Measurements from ENCODE around the gene DAP3.
"Not testable (repeated sequence)": the region's sequence is repeated elsewhere in the genome, so short reads cannot be mapped to it uniquely, and the experiment has no call there.

Gene DAP3

DNA sequence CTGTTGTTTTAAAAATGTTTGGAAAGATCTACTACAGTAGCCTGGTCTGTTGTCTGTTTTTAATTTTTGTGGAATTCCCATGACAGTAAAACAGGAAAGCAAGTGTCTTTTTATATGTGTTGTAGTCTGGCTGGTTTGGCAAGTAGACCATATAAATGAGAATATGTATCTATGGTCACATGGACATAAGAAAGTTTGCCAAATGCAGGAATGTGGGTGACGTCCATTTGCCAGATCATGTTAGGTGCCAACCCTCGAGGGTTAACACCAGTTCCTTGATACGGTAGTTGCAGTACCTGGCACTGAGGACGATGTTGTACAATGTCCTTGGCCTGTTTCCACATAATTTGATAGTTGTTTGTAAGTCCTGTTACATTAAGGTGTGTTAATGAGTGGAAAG is 6.2 kb downstream of the DAP3 start:
- peaks cover 2% of the 10 kb centered on the region for H3K9me3 ChIP-seq (ENCODE audit: low read length)
- peaks cover 3% of the 10 kb centered on the region for H3K4me1 ChIP-seq (ENCODE audit: insufficient read depth, low read length)
- H3K36me3 ChIP-seq (ENCODE audit: insufficient read depth, low read length) = peaks cover 15% of the 10 kb centered on the region
- H2AFZ ChIP-seq (ENCODE audit: low read depth, low read length) = no peak overlapping the region
- H3K4me3 ChIP-seq (ENCODE audit: low read length) = no peak overlapping the region
- H3K27me3 ChIP-seq (ENCODE audit: insufficient read depth, low read length) = no peaks in the 10 kb centered on the region

GRCh38 chr1:155695608-155696007 is 6.7 kb downstream of the DAP3 start:
- Histone ChIP-seq H2AFZ (ENCODE audit: low read depth, low read length) (no peak overlapping the region), H3K9me3 (ENCODE audit: low read length) (peaks cover 2% of the 10 kb centered on the region), H3K27me3 (ENCODE audit: insufficient read depth, low read length) (no peaks in the 10 kb centered on the region), H3K4me1 (ENCODE audit: insufficient read depth, low read length) (no peaks in the 10 kb centered on the region), H3K4me3 (ENCODE audit: low read length) (no peak overlapping the region), H3K36me3 (ENCODE audit: insufficient read depth, low read length) (peaks cover 15% of the 10 kb centered on the region)

DNA sequence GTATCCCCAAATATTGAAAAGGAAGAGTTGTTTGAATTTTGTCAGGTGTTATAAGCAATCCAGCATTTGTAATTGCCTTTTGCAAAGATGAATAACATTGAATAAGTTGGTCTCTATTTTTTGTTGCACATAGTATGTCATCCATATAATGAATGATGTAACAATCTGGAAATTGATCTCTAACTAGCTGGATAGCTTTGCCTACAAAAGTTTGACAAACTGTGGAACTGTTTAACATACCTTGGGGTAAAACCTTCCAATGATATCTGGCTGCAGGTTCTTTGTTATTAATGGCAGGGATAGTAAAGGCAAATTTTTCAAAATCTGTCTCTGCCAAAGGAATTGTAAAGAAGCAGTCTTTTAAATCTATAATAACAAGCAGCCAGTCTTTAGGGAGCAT is 7.6 kb downstream of the DAP3 start:
- Histone ChIP-seq H3K9me3 (ENCODE audit: low read length) (peaks cover 2% of the 10 kb centered on the region), H2AFZ (ENCODE audit: low read depth, low read length) (no peak overlapping the region), H3K36me3 (ENCODE audit: insufficient read depth, low read length) (peaks cover 10% of the 10 kb centered on the region), H3K4me3 (ENCODE audit: low read length) (no peak overlapping the region), H3K27me3 (ENCODE audit: insufficient read depth, low read length) (no peaks in the 10 kb centered on the region), H3K4me1 (ENCODE audit: insufficient read depth, low read length) (no peaks in the 10 kb centered on the region)

DNA sequence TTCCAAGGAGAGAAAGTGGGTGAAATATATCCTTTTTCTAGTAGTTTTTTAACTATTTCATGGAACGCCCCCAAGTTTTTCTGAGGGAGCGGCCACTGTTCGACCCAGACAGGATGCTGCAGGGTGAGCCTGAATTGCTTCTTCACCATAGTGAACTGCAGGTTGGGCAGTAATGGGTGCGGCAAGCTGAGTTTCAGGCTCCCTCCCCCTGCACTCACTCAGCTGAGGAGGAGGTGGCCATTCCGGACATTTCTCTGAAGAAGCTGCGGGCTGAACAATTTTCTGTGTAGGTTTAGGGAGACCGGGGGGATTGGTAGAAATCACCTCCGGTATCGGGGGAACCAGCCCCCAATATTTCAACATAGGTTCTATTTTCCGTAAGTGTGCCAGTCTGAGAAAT is 8.2 kb downstream of the DAP3 start:
- Histone ChIP-seq H3K36me3 (ENCODE audit: insufficient read depth, low read length) (peaks cover 10% of the 10 kb centered on the region), H3K4me1 (ENCODE audit: insufficient read depth, low read length) (no peaks in the 10 kb centered on the region), H3K9me3 (ENCODE audit: low read length) (peaks cover 2% of the 10 kb centered on the region), H3K4me3 (ENCODE audit: low read length) (no peak overlapping the region), H2AFZ (ENCODE audit: low read depth, low read length) (no peak overlapping the region), H3K27me3 (ENCODE audit: insufficient read depth, low read length) (no peaks in the 10 kb centered on the region)

- not testable (repeated sequence) for H3K9me3 ChIP-seq (ENCODE audit: low read length); H3K4me1 ChIP-seq (ENCODE audit: insufficient read depth, low read length); H3K36me3 ChIP-seq (ENCODE audit: insufficient read depth, low read length); H3K4me3 ChIP-seq (ENCODE audit: low read length); H2AFZ ChIP-seq (ENCODE audit: low read depth, low read length); H3K27me3 ChIP-seq (ENCODE audit: insufficient read depth, low read length)
Measured at GRCh38 chr1:155697616-155698015, 8.7 kb downstream of the DAP3 start.

- H3K27me3 ChIP-seq (ENCODE audit: insufficient read depth, low read length) = no peaks in the 10 kb centered on the region
- peaks cover 2% of the 10 kb centered on the region for H3K9me3 ChIP-seq (ENCODE audit: low read length)
- no peak overlapping the region for H3K4me3 ChIP-seq (ENCODE audit: low read length)
- H2AFZ ChIP-seq (ENCODE audit: low read depth, low read length) = no peak overlapping the region
- H3K4me1 ChIP-seq (ENCODE audit: insufficient read depth, low read length) = no peaks in the 10 kb centered on the region
- H3K36me3 ChIP-seq (ENCODE audit: insufficient read depth, low read length) = peaks cover 4% of the 10 kb centered on the region
Measured at GRCh38 chr1:155698382-155699038, 9.6 kb downstream of the DAP3 start.

DNA sequence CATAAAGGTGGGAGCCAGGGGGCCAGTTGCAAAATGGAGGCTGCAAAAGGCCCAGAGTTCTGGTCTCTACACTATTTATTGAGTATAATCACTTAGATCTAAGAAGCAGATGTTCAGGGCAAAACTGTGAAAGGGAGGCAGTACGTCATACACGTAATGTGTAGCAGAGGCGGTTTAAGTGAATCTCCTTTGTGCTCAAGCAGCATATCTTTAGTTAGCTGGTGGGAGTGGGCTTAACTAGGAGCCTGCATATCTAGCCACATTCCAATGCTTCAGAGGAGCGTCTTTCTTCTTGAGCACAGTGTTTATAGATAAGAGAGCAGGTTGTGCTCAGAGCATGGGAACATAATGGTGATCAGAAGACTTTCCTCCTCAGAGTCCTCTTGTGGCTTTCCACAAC is 10.2 kb downstream of the DAP3 start:
- not testable (repeated sequence) for H3K4me1 ChIP-seq (ENCODE audit: insufficient read depth, low read length); H3K36me3 ChIP-seq (ENCODE audit: insufficient read depth, low read length); H3K4me3 ChIP-seq (ENCODE audit: low read length); H2AFZ ChIP-seq (ENCODE audit: low read depth, low read length); H3K27me3 ChIP-seq (ENCODE audit: insufficient read depth, low read length); H3K9me3 ChIP-seq (ENCODE audit: low read length)

GRCh38 chr1:155701675-155702074 is 12.8 kb downstream of the DAP3 start:
- H2AFZ ChIP-seq (ENCODE audit: low read depth, low read length); H3K4me1 ChIP-seq (ENCODE audit: insufficient read depth, low read length); H3K9me3 ChIP-seq (ENCODE audit: low read length); H3K4me3 ChIP-seq (ENCODE audit: low read length); H3K36me3 ChIP-seq (ENCODE audit: insufficient read depth, low read length); H3K27me3 ChIP-seq (ENCODE audit: insufficient read depth, low read length): not testable (repeated sequence)

GRCh38 chr1:155703216-155703615 is 14.3 kb downstream of the DAP3 start:
- Histone ChIP-seq H3K4me3 (ENCODE audit: low read length) (no peak overlapping the region), H3K9me3 (ENCODE audit: low read length) (no peaks in the 10 kb centered on the region), H3K36me3 (ENCODE audit: insufficient read depth, low read length) (no peaks in the 10 kb centered on the region), H3K27me3 (ENCODE audit: insufficient read depth, low read length) (no peaks in the 10 kb centered on the region), H3K4me1 (ENCODE audit: insufficient read depth, low read length) (no peaks in the 10 kb centered on the region), H2AFZ (ENCODE audit: low read depth, low read length) (no peak overlapping the region)

GRCh38 chr1:155704414-155704813 is 15.5 kb downstream of the DAP3 start:
- H3K27me3 ChIP-seq (ENCODE audit: insufficient read depth, low read length); H3K4me1 ChIP-seq (ENCODE audit: insufficient read depth, low read length); H3K9me3 ChIP-seq (ENCODE audit: low read length); H3K4me3 ChIP-seq (ENCODE audit: low read length); H2AFZ ChIP-seq (ENCODE audit: low read depth, low read length); H3K36me3 ChIP-seq (ENCODE audit: insufficient read depth, low read length): not testable (repeated sequence)

- Histone ChIP-seq H3K9me3 (ENCODE audit: low read length) (peaks cover 8% of the 10 kb centered on the region), H3K27me3 (ENCODE audit: insufficient read depth, low read length) (no peaks in the 10 kb centered on the region), H3K4me3 (ENCODE audit: low read length) (no peak overlapping the region), H3K4me1 (ENCODE audit: insufficient read depth, low read length) (no peaks in the 10 kb centered on the region), H2AFZ (ENCODE audit: low read depth, low read length) (no peak overlapping the region), H3K36me3 (ENCODE audit: insufficient read depth, low read length) (peaks cover 4% of the 10 kb centered on the region)
Measured at GRCh38 chr1:155706139-155706538, 17.2 kb downstream of the DAP3 start.

DNA sequence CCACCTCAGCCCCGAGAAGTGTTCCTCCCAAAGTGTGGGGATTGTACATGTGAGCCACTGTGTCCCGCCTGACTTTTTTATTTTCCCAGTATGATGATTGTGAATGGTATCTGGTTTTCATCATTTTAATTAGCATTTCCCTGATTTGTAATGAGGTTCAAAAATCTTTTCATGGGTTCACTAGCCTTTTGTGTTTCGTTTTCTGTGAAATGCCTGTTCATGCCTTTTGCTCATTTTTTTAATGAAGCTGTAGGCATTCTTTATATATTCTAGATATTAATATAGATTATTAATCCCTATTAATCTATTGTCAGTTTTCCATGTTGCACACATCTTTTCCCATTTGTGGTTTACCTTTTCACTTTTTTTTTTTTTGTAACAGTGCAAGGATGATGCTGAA is 20.5 kb downstream of the DAP3 start:
- Histone ChIP-seq H2AFZ (ENCODE audit: low read depth, low read length) (no peak overlapping the region), H3K4me3 (ENCODE audit: low read length) (no peak overlapping the region), H3K36me3 (ENCODE audit: insufficient read depth, low read length) (peaks cover 16% of the 10 kb centered on the region), H3K27me3 (ENCODE audit: insufficient read depth, low read length) (no peaks in the 10 kb centered on the region), H3K4me1 (ENCODE audit: insufficient read depth, low read length) (no peaks in the 10 kb centered on the region), H3K9me3 (ENCODE audit: low read length) (peaks cover 8% of the 10 kb centered on the region)

- not testable (repeated sequence) for H3K9me3 ChIP-seq (ENCODE audit: low read length); H3K4me3 ChIP-seq (ENCODE audit: low read length); H3K4me1 ChIP-seq (ENCODE audit: insufficient read depth, low read length); H3K27me3 ChIP-seq (ENCODE audit: insufficient read depth, low read length); H2AFZ ChIP-seq (ENCODE audit: low read depth, low read length)
- H3K36me3 ChIP-seq (ENCODE audit: insufficient read depth, low read length) = peaks cover 17% of the 10 kb centered on the region
Measured at GRCh38 chr1:155711457-155711856, 22.6 kb downstream of the DAP3 start.

DNA sequence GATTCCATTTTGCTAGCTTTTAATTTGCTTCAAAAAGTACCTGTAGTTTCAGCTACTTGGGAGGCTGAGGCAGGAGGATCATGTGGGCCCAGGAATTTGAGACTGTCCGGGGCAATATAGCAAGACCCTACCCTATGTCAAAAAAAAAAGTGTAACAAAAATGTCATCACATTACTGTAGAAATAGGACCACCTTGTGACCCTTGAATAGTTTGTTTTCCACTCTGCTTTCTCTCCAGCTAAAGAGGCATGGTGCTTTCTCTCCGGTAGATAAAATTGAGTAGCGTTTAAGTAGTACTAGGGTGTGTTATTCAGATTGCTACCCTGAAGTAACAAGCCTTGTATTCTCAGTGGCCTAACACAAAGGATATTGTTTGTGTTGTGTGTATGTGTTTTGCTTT is 23.7 kb downstream of the DAP3 start:
- not testable (repeated sequence) for H3K4me3 ChIP-seq (ENCODE audit: low read length); H3K27me3 ChIP-seq (ENCODE audit: insufficient read depth, low read length); H2AFZ ChIP-seq (ENCODE audit: low read depth, low read length); H3K9me3 ChIP-seq (ENCODE audit: low read length); H3K4me1 ChIP-seq (ENCODE audit: insufficient read depth, low read length)
- peaks cover 17% of the 10 kb centered on the region for H3K36me3 ChIP-seq (ENCODE audit: insufficient read depth, low read length)

All from neuron (in vitro differentiated cells).